GM21447 (cell line): Measurements from ENCODE around the gene LGALS4.
"Not testable (repeated sequence)": the region's sequence is repeated elsewhere in the genome, so short reads cannot be mapped to it uniquely, and the experiment has no call there.

Experiments
- ATAC-seq: cut with Tn5 transposase; IDR thresholded peaks from one replicate; pipeline ENCODE4 v1.9.1; 2021; ENCODE audit not compliant: unreplicated experiment

The LGALS4 gene

DNA sequence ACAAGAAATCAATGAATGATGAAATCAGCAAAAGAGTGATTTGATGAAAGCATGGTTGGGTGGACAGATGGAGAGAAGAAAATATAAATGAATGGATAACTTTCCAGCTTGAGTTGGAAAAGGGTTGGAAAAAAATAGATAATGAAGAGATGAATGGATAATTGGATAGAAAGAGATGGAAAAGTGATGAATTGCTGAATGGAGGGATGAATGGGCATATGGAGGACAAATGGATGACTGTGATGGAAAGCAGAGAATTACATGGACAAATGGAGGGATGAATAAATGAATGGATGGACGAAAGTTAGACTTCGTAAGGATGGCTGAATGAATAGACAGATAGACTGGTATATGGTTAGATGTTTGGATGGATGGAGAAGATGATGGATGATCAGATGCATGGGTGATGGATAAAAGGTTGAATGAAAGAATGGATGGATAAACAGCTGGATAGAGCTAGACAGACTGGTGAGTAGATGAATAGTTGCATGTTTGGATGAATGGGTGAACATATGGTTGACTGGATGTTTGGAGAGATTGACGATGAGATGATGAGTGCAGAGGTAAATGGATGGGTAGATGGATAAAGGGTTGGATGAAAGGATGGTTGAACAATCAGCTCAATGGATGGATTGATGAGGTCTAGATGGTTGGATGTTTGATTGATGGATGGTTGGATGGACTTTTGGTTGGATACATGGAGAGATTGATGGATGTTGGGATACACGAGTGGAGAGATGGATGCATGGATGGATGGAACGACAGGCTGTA lies 12.0 kb downstream of the LGALS4 start:
- no peak for ATAC-seq

GRCh38 chr19:38799104-38799503 lies 13.6 kb downstream of the LGALS4 start:
- ATAC-seq, result no peak

GRCh38 chr19:38797781-38798180 lies 15.0 kb downstream of the LGALS4 start:
- ATAC-seq, result not testable (repeated sequence)

GRCh38 chr19:38796154-38796553 lies 16.6 kb downstream of the LGALS4 start:
- no peak for ATAC-seq

- no peak for ATAC-seq
These were observed 17.2 kb downstream of the LGALS4 start for GRCh38 chr19:38795549-38795948.

- ATAC-seq, result no peak
These were observed 19.1 kb downstream of the LGALS4 start for GRCh38 chr19:38793671-38794070.

GRCh38 chr19:38793177-38793576 lies 19.6 kb downstream of the LGALS4 start:
- ATAC-seq, result no peak

- ATAC-seq, result no peak
These were observed 20.3 kb downstream of the LGALS4 start for GRCh38 chr19:38792250-38793111.

- not testable (repeated sequence) for ATAC-seq
These were observed 21.2 kb downstream of the LGALS4 start for GRCh38 chr19:38791451-38792064.

GRCh38 chr19:38790507-38791403 lies 22.0 kb downstream of the LGALS4 start:
- not testable (repeated sequence) for ATAC-seq

DNA sequence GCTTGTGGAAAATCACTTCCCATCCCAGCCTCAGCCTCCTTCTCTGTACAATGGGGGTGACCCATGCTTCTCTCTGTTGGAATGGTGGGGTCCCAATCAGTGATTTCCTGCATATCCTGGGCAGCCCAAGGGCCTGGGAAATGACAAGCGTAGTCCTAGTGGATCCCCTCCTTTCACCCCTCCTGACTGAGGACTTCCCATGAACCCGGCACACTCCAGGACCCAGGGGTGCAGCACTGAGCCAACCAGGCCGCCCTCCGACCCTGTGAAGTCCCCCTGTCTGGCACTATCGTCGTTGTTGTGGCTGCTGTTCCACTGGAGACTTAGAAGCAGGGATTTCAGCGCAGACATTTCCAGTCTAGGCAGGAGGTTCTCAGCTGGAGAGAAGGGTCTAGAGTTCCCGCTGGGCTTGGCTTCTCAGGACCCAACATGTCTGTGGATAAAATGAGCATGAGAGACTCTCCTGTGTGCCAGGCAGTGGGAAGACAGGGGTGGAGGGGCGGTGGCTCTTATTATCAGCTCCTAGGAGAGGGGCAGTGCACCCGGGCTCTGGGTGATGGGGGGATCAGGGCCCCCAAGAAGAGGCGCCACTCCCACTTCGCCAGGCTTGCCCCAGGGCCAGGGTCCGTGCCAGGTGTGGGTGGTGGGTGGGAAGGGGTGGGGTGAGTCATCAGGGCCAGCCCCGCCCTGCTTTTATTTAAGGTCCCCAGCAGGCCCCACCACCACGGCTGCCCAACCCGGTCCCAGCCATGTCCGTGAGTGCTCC lies 24.1 kb downstream of the LGALS4 start, which contains the start of gene LGALS7B:
Gene LGALS7B, plus strand, starts transcription at position 723 of the 766 bp plus-strand sequence. Its CDS starts 27 bp downstream, at position 750.
- no peak for ATAC-seq

- no peak for ATAC-seq
These were observed 26.0 kb downstream of the LGALS4 start for GRCh38 chr19:38786572-38787265.

DNA sequence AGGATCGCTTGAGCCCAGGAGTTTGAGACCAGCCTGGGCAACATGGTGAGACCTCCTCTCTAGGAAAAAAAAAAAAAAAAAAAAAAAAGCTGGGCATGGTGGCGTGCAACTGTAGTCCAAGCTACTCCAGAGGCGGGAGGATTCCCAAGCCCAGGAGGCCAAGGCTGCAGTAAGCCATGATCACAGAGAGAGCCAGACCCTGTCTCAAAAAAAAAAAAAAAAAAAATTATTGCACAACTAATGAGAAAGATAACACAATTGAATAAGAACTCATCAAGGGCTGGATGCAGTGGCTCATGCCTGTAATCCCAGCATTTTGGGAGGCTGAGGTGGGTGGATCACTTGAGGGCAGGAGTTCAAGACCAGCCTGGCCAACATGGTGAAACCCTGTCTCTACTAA lies 26.7 kb downstream of the LGALS4 start:
- not testable (repeated sequence) for ATAC-seq

DNA sequence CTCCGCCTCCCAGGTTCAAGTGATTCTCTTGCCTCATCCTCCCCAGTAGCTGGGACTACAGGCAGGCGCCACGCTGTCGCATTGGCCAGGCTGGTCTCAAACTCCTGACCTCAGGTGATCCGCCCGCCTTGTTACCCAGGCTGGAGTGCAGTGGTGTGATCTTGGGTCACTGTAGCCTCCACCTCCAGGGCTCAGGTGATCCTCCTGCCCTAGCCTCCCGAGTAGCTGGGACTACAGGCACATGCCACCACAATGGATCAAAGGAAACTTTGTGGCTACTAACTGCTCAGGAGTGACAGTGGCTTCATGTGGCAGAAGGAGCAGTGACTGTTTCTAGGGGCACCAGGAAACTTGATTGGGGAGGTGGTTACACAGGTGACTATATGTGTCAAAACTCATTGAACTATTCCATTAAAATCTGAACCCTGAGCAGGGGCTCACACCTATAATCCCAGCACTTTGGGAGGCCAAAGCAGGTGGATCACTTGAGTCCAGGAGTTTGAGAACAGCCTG lies 27.5 kb downstream of the LGALS4 start:
- no peak for ATAC-seq

GRCh38 chr19:38784224-38784623 lies 28.5 kb downstream of the LGALS4 start:
- no peak for ATAC-seq

- ATAC-seq, result not testable (repeated sequence)
These were observed 30.5 kb downstream of the LGALS4 start for GRCh38 chr19:38782212-38782611.

DNA sequence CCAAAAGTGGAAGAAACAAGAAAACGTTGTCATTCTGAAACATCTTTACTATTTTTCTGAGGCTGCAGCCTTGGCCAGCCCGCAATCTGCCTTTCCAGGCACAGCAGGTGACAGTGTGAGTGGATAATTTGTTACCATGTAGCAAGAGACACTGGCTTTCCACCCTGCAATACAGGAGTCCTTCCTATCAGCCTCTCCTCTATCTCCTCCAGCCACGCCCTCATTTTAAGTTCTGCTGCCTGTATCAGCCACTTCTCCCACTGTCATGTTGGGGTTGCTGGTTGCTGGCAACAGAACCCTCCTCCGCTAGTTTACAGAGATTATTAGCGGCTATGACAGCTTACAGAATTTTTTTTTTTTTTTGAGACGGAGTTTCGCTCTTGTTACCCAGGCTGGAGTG lies 31.7 kb downstream of the LGALS4 start:
- ATAC-seq, result no peak

DNA sequence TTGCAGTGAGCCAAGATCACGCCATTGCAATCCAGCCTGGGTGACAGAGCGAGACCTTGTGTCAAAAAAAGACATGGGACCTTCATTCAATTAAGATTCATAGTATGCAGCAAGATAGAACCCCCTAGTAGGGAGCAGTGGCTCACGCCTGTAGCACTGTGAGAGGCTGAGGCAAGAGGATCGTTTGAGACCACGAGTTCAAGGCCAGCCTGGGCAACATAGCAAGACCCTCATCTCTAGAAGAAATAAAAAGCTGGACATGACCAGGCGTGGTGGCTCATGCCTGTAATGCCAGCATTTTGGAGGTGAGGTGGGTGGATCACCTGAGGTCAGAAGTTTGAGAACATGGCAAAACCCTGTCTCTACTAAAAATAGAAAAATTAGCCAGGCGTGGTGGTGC lies 32.3 kb downstream of the LGALS4 start:
- ATAC-seq, result no peak

- ATAC-seq, result no peak
These were observed 34.0 kb downstream of the LGALS4 start for GRCh38 chr19:38778733-38779132.
